Measurements from ENCODE around the gene SLC35E3.

Gene SLC35E3

GRCh38 chr12:68771223-68771925 lies 25.4 kb downstream of the SLC35E3 start:
- DNase-seq, result no peak

DNA sequence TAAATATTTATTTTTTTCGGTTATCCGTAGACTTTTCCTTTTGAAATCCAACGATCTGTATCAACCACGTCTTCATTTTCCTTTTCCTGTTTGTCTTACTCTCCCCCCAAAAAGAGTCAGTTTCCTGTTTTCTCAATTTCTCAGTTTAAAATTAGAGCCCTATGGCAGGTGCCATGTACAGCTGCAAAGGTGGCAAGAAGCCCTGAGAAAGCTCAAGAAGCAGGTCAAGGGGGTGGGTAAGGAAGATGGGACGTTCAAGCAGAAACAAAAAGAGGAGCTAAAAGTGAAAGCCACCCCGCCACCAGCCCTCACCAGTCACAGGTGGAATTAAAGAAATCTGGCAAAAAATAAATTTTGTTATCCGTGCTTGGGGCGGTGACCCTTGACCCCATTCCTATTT lies 26.7 kb downstream of the SLC35E3 start:
- DNase-seq, result no peak

DNA sequence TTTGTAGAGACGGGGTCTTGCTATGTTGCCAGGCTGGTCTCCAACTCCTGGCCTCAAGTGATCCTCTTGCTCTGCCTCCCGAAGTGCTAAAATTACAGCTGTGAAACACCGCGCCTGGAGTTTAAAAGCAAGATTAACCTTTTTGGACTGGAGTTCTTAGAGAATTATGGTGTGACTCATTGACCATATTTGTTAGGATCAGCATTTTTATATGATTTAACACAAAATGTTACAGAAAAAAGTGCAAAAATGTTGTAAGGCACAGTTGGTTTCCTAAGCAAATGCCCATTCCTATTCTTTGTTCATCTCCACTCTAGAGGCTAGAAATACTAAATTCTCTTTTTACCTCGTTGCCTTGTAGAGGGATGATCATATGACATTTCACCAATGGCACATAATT lies 27.6 kb downstream of the SLC35E3 start:
- DNase-seq, result no peak

DNA sequence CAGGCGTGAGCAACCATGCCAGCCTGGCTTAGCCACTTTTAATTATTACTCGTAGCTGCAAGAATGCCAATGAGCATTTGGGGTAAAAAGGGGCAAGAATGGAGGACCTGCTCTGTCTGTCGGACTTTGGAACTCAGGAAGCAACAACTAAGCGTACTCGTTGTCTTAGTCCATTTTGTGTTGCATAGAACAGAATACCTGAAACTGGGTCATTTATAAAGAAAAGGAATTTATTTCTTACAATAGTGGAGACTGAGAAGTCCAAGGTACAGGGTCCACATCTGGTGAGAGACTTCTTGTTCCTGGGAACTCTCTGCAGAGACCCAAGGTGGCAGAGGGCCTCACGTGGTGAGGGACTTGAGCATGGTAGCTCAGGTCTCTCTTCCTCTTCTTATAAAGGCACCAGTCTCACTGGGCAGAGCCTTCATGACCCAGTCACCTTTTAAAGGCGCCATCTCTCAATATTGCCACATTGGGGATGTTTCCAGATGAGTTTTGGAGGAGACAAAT lies 29.2 kb downstream of the SLC35E3 start:
- DNase-seq, result no peak

GRCh38 chr12:68776976-68777610 lies 31.1 kb downstream of the SLC35E3 start:
- DNase-seq, result no peak

DNA sequence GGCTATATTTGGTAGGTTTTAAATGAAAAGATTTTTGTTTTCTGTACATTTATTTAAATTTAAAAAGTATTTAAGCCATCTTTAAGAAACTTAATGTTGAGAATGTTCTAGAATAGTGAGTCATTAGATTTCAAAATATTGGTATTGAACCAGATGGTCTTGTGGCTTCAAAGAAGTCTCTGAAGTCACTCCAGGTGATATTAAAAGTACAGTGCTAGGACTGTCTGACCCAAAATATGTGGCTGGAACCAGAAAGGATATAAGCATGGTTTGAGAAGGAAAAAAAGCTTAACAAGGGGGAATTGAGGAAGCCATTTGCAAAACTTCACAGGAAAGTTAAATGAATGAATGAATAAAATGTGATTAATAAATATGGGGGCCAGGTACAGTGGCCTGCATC lies 33.3 kb downstream of the SLC35E3 start:
- DNase-seq, result no peak

- no peak for DNase-seq
These were observed 34.8 kb downstream of the SLC35E3 start for GRCh38 chr12:68780731-68781130.

DNA sequence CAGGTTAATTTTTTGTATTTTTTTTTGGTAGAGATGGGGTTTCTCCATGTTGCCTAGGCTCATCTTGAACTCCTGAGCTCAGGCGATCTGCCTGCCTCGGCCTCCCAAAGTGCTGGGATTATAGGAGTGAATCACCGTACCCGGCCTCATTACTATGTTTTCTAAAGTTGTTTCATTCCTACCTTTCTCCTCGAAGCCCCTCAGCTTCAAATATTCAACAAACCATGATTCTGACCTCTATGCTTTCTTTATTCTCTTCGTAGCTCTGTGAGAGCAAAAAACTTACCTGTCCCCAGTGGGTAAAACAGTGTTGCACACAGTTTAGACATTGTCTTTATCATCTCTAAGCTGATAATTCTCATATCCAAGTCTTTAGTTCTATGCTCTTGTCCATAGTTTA lies 35.8 kb downstream of the SLC35E3 start:
- DNase-seq, result no peak

- no peak for DNase-seq
These were observed 38.0 kb downstream of the SLC35E3 start for GRCh38 chr12:68784015-68784414.

- DNase-seq, result no peak
These were observed 39.4 kb downstream of the SLC35E3 start for GRCh38 chr12:68785358-68785757.

- DNase-seq, result no peak
These were observed 39.8 kb downstream of the SLC35E3 start for GRCh38 chr12:68785823-68786222.

DNA sequence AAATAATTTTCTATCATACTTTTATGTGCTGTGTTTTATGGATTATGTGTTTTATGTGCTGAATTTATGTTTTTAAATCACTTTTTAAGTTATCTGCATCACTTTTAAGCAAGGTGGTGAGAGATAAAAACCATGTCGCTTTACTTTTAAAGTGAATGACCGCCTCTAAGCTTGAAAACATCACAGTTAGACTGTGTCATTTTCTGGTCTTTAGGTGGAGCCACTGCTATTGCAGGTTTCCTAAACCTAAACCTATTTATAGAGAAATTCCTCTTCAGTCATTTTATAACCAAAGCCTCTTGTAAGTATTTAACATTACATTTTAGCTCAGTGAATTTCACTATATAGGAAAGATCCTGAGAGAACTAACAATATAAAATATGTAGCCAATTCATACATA lies 41.0 kb downstream of the SLC35E3 start:
- DNase-seq, result no peak

DNA sequence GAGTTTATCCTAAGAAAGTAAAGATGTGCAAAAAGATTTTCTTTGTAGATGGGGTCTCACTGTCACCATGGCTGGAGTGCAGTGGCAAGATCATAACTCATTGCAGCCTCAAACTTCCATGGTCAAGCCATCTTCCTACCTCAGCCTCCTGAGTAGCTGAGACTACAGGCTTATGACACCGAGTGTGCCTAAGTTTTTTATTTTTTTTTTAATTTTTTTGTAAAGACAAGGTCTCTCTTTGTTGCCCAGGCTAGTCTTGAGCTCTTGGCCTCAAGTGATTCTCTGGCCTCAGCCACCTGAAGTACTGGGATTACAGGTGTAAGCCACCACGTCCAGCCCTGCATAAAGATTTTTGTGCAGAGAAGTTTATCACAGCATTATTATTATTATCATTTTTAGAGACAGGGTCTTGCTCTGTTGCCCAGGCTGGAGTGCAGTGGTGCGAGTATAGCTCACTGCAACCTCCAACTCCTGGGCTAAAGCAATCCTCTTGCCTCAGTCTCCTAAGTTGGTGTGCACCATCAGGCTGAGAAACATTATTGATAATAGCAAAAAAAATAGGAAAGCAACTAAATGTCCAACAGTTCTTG lies 42.7 kb downstream of the SLC35E3 start:
- DNase-seq, result no peak

GRCh38 chr12:68789144-68789878 lies 43.3 kb downstream of the SLC35E3 start:
- no peak for DNase-seq

GRCh38 chr12:68790081-68790951 lies 44.3 kb downstream of the SLC35E3 start:
- no peak for DNase-seq

GRCh38 chr12:68790952-68791234 lies 44.9 kb downstream of the SLC35E3 start:
- no peak for DNase-seq

DNA sequence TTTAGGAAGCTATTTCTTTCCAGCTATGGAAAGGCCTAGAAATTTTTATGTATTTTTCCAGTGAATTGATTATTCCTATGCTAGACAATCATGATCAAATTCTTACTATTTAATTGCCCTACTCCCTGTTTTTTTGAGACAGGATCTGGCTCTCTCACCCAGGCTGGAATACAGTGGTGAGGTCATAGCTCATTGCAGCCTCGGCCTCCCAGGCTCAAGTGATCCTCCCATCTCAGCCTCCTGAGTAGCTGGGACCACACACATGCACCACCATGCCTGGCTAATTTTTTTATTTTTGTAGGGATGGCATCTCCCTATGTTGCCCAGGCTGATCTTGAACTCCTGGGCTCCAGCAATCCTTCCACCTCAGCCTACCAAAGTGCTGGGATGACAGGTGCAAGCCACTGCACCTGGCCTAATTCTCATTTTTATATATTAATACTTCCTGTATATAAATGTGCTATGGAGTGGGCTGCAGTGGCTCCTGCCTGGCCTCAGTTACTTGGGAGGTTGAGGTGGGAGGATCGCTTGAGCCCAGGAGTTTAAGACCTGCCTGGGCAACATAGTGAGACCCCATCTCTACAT lies 46.0 kb downstream of the SLC35E3 start:
- DNase-seq, result no peak

GRCh38 chr12:68792952-68793351 lies 47.0 kb downstream of the SLC35E3 start:
- peak; percentile 5 to 61 for DNase-seq

GRCh38 chr12:68793436-68793835 lies 47.5 kb downstream of the SLC35E3 start:
- DNase-seq, result no peak

- no peak for DNase-seq
These were observed 48.1 kb downstream of the SLC35E3 start for GRCh38 chr12:68793975-68794652.

DNA sequence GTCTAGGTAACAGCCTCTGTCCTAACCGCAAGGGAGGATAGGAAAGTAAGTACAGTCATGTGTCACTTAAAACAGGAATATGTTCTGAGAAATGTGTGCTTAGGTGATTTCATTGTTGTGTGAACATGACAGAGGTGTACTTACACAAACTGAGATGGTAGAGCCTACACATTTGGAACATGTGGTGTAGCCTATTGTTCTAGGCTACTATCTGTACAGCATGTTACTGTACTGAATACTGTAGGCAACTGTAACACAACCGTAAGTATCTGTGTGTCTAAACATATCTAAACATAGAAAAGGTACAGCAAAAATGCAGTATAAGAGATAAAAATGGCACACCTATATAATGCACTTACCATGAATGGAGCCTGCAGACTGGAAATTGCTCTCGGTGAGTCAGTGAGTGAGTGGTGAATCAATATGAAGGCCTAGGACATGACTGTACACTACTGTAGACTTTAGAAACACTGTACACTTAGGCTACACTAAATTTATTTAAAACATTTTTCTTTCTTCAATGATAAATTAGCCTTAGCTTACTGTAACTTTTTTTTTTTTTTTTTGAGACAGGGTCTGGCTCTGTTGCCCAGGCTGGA lies 48.8 kb downstream of the SLC35E3 start:
- DNase-seq, result no peak

Measured in NCI-H524 (cell line).